ENCODE data around the gene FHOD1. TPM values are rescaled to one million over a fixed set of nuclear protein-coding genes. Genes with fewer than 3 reads are reported as not detected.
A peak's percentile ranks its signal among the peaks of the same experiment; 100 is the strongest.

The FHOD1 gene
- total and polyA plus RNA-seq, 2 of the 13 experiments (the other 11 are each of a cell fraction or from before 2014, with no cell fraction given), result 20.0 to 20.8 TPM

DNA sequence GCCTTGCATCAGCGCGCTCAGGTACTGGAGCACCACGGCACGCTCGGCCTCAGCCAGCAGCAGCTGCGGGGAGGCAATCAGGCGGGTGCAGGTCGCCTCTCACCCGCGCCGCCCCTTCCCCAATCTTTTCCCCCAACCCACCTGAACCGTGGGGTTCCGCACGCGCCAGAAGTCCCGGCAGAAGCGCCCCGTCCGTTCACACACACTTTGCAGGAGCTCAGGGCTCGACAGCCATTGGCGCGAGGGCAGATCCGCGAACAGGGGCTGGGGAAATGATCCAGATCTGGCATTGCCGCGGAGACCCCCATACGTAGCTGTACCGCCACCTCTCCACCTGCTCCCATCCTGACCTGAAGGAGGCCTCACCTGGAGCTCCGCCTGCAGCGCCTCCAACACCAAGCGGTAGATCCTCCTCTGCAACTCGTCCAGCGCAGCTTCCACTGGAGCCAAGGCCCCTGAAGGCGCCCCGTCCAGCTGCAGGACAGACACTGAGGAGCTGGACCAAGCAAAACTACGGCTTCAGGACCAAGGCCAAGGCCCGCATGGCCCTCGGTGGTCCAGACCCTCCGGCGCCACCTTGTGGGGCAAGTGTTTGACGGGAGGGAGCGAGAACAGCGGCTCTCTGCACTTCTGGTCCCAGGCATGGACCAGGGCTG lies 62.2 kb downstream of the FHOD1 start (continued):
- TF ChIP-seq SKI (IDR thresholded peaks at IDR 0.05; ENCODE audit: partially characterized antibody), result peak; percentile 48
- TF ChIP-seq, protein P1, sequence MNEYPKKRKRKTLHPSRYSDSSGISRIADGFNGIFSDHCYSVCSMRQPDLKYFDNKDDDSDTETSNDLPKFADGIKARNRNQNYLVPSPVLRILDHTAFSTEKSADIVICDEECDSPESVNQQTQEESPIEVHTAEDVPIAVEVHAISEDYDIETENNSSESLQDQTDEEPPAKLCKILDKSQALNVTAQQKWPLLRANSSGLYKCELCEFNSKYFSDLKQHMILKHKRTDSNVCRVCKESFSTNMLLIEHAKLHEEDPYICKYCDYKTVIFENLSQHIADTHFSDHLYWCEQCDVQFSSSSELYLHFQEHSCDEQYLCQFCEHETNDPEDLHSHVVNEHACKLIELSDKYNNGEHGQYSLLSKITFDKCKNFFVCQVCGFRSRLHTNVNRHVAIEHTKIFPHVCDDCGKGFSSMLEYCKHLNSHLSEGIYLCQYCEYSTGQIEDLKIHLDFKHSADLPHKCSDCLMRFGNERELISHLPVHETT (CRISPR knock-in tag; conservative IDR thresholded peaks at IDR 0.05), result peak; percentile 86
- 0 out of 2 replicates have a peak, but pooled peaks have one; percentile 57 for TF ChIP-seq REL (CRISPR knock-in tag; conservative IDR thresholded peaks at IDR 0.05)
- no peak for TF ChIP-seq ZNF569 (CRISPR knock-in tag; IDR thresholded peaks at IDR 0.05; ENCODE audit: borderline replicate concordance)
- TF ChIP-seq PHB2 (IDR thresholded peaks at IDR 0.05; ENCODE audit: partially characterized antibody), result no peak
- TF ChIP-seq, protein P2, sequence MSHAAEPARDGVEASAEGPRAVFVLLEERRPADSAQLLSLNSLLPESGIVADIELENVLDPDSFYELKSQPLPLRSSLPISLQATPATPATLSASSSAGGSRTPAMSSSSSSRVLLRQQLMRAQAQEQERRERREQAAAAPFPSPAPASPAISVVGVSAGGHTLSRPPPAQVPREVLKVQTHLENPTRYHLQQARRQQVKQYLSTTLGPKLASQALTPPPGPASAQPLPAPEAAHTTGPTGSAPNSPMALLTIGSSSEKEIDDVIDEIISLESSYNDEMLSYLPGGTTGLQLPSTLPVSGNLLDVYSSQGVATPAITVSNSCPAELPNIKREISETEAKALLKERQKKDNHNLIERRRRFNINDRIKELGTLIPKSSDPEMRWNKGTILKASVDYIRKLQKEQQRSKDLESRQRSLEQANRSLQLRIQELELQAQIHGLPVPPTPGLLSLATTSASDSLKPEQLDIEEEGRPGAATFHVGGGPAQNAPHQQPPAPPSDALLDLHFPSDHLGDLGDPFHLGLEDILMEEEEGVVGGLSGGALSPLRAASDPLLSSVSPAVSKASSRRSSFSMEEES (CRISPR knock-in tag; IDR thresholded peaks at IDR 0.05), result peak; percentile 86
- no peak for TF ChIP-seq RBFOX2 (IDR thresholded peaks at IDR 0.05; ENCODE audit: low read depth, low read length)
- TF ChIP-seq ZNF614 (CRISPR knock-in tag; IDR thresholded peaks at IDR 0.05; ENCODE audit: borderline replicate concordance), result peak; percentile 99
- TF ChIP-seq ZNF879 (CRISPR knock-in tag; IDR thresholded peaks at IDR 0.05), result peak; percentile 53; the same call in 1 of the 2 replicates
- TF ChIP-seq PRMT3 (CRISPR knock-in tag; IDR thresholded peaks at IDR 0.05; ENCODE audit: borderline replicate concordance, low read depth), result peak; percentile 94; the same call in 1 of the 2 replicates
- TF ChIP-seq, protein P3, sequence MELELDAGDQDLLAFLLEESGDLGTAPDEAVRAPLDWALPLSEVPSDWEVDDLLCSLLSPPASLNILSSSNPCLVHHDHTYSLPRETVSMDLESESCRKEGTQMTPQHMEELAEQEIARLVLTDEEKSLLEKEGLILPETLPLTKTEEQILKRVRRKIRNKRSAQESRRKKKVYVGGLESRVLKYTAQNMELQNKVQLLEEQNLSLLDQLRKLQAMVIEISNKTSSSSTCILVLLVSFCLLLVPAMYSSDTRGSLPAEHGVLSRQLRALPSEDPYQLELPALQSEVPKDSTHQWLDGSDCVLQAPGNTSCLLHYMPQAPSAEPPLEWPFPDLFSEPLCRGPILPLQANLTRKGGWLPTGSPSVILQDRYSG (CRISPR knock-in tag; IDR thresholded peaks at IDR 0.05), result peak; percentile 79; the same call in 1 of the 2 replicates
- TF ChIP-seq RBM22 (optimal IDR thresholded peaks at IDR 0.05; ENCODE audit: low read length), result no peak
- no peak for TF ChIP-seq ELF4 (CRISPR knock-in tag; IDR thresholded peaks at IDR 0.05; ENCODE audit: borderline replicate concordance)
- TF ChIP-seq HNF4A (CRISPR knock-in tag; IDR thresholded peaks at IDR 0.05), result peak; percentile 58
- peak; percentile 90; the same call in 1 of the 2 replicates for TF ChIP-seq RFXANK (CRISPR knock-in tag; IDR thresholded peaks at IDR 0.05)
- TF ChIP-seq FOSL1 (CRISPR knock-in tag; IDR thresholded peaks at IDR 0.05; ENCODE audit: borderline replicate concordance), result no peak
- peak; percentile 87 for TF ChIP-seq CCDC6 (CRISPR knock-in tag; IDR thresholded peaks at IDR 0.05)
- TF ChIP-seq YEATS4 (CRISPR knock-in tag; IDR thresholded peaks at IDR 0.05; ENCODE audit: borderline replicate concordance), result peak; percentile 54; the same call in 1 of the 2 replicates
- TF ChIP-seq, protein P4, sequence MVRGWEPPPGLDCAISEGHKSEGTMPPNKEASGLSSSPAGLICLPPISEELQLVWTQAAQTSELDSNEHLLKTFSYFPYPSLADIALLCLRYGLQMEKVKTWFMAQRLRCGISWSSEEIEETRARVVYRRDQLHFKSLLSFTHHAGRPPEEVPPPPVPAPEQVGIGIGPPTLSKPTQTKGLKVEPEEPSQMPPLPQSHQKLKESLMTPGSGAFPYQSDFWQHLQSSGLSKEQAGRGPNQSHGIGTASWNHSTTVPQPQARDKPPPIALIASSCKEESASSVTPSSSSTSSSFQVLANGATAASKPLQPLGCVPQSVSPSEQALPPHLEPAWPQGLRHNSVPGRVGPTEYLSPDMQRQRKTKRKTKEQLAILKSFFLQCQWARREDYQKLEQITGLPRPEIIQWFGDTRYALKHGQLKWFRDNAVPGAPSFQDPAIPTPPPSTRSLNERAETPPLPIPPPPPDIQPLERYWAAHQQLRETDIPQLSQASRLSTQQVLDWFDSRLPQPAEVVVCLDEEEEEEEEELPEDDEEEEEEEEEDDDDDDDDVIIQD (CRISPR knock-in tag; IDR thresholded peaks at IDR 0.05; ENCODE audit: low read depth), result 0 out of 2 replicates have a peak, but pooled peaks have one; percentile 34
- peak; percentile 97; the same call in 1 of the 2 replicates for TF ChIP-seq SMAD1 (CRISPR knock-in tag; IDR thresholded peaks at IDR 0.05; ENCODE audit: borderline replicate concordance, low read depth)
- TF ChIP-seq, protein P5, sequence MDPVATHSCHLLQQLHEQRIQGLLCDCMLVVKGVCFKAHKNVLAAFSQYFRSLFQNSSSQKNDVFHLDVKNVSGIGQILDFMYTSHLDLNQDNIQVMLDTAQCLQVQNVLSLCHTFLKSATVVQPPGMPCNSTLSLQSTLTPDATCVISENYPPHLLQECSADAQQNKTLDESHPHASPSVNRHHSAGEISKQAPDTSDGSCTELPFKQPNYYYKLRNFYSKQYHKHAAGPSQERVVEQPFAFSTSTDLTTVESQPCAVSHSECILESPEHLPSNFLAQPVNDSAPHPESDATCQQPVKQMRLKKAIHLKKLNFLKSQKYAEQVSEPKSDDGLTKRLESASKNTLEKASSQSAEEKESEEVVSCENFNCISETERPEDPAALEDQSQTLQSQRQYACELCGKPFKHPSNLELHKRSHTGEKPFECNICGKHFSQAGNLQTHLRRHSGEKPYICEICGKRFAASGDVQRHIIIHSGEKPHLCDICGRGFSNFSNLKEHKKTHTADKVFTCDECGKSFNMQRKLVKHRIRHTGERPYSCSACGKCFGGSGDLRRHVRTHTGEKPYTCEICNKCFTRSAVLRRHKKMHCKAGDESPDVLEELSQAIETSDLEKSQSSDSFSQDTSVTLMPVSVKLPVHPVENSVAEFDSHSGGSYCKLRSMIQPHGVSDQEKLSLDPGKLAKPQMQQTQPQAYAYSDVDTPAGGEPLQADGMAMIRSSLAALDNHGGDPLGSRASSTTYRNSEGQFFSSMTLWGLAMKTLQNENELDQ (CRISPR knock-in tag; IDR thresholded peaks at IDR 0.05; ENCODE audit: borderline replicate concordance), result peak; percentile 98
